Measurements from ENCODE around the gene TUBGCP2. TPM values are rescaled to one million over a fixed set of nuclear protein-coding genes. Genes with fewer than 3 reads are reported as not detected.

TUBGCP2 gene
- total and polyA plus RNA-seq, 2 of the 13 experiments (the other 11 are each of a cell fraction or from before 2014, with no cell fraction given): 21.3 to 34.5 TPM

- no peak for TF ChIP-seq GPBP1L1 (CRISPR knock-in tag; IDR thresholded peaks at IDR 0.05)
- no peak for TF ChIP-seq SKI (IDR thresholded peaks at IDR 0.05; ENCODE audit: partially characterized antibody)
- no peak for TF ChIP-seq TEF (CRISPR knock-in tag; IDR thresholded peaks at IDR 0.05)
- no peak for TF ChIP-seq SKIL (CRISPR knock-in tag; IDR thresholded peaks at IDR 0.05; ENCODE audit: borderline replicate concordance)
- TF ChIP-seq HOXA9 (CRISPR knock-in tag; IDR thresholded peaks at IDR 0.05; ENCODE audit: borderline replicate concordance): no peak
- TF ChIP-seq KMT2B (CRISPR knock-in tag; IDR thresholded peaks at IDR 0.05): no peak
- H4K20me1 ChIP-seq (ENCODE audit: insufficient read depth, low read length): no peaks in the 10 kb centered on the region
- no peak overlapping the region for H3K27ac ChIP-seq (ENCODE audit: extremely low read length, insufficient read depth, low read length)
- no peak overlapping the region for H3K4me2 ChIP-seq (ENCODE audit: low read depth, low read length)
- no peak overlapping the region for H3K9ac ChIP-seq (ENCODE audit: insufficient read depth, low read depth, low read length)
- H2AFZ ChIP-seq (ENCODE audit: low read length): no peak overlapping the region
- peaks cover 0 to 7% of the 10 kb centered on the region in 2 experiments; a peak in 3 of 5 replicates for H3K27me3 ChIP-seq (ENCODE audit: control insufficient read depth in 1 of 2, insufficient read depth in 2 of 2, low read length in 2 of 2)
- WGBS (ENCODE audit: low lambda C conversion rate): 41% methylated on average over 5 of the region's 26 CpGs
- intact Hi-C loops (cut with micrococcal nuclease; ENCODE audit: unreplicated experiment): no loop called here
- ChIA-PET POLR2A (no interaction called here), CTCF (ENCODE audit: low intra/inter-chr PET ratio, low total read pairs) (no interaction called here)
- FAIRE-seq: no peak
- in situ Hi-C loops (cut with HindIII; ENCODE audit: extremely low pct_ligation_motif_present, low pct_unique_long_range_greater_than_20kb): no loop called here
- no peak for ATAC-seq
- no TSS peak for BruUV-seq (replicated peaks)
- no peak for DNase-seq (ENCODE audit: low spot score)
- H3K36me3 ChIP-seq (replicated peaks in 1 of 2; ENCODE audit: control insufficient read depth in 1 of 2, insufficient read depth in 2 of 2, low read length in 2 of 2): no peaks in the 10 kb centered on the region
- H3K9me3 ChIP-seq (ENCODE audit: low read length): no peaks in the 10 kb centered on the region
- no peaks in the 10 kb centered on the region for H3K4me1 ChIP-seq (ENCODE audit: insufficient read depth, low read length)
- no peak overlapping the region for H3K4me3 ChIP-seq (replicated peaks in 1 of 3; ENCODE audit: insufficient read depth in 1 of 3, low read depth in 2 of 3, low read length in 3 of 3)
- H3K79me2 ChIP-seq (ENCODE audit: insufficient read depth, low read length): no peaks in the 10 kb centered on the region
These were observed 39.3 kb downstream of the TUBGCP2 start for GRCh38 chr10:133269367-133269766.
